Tibial nerve (tissue), 4 donors: Measurements from ENCODE around the gene ANOS1.

Experiments
- CTCF ChIP-seq, 5 experiments: fragments of 200-600 bp in 3 of 5; fragments of 450-650 bp in 2 of 5; sonication (generic) in 3 of 5; IDR thresholded peaks; one replicate each; pipeline ENCODE4 v1.5.1; 2016 to 2019; ENCODE audit warnings: antibody characterized with exemption in 5 of 5, mild to moderate bottlenecking in 3 of 5, moderate library complexity in 2 of 5
- EP300 ChIP-seq, 2 donors: sonication (generic); formaldehyde crosslinking; IDR thresholded peaks; one replicate each; pipeline ENCODE4 v1.6.1; 2017; ENCODE audit warnings: antibody characterized with exemption in 2 of 2, mild to moderate bottlenecking in 1 of 2
- POLR2A ChIP-seq, 2 donors: fragments of 450-650 bp; IDR thresholded peaks; one replicate each; pipeline ENCODE4 v1.6.1; 2017; ENCODE audit warnings: antibody characterized with exemption in 2 of 2, mild to moderate bottlenecking in 2 of 2, moderate library complexity in 2 of 2

- TF ChIP-seq CTCF (IDR thresholded peaks at IDR 0.05) = peak in 1 of 5 experiments; percentile 11
- no peak for TF ChIP-seq EP300 (IDR thresholded peaks at IDR 0.05)
- peak in 1 of 2 donors; percentile 44 for TF ChIP-seq POLR2A (IDR thresholded peaks at IDR 0.05)
Measured at GRCh38 chrX:8731559-8732395, at the start of gene ANOS1.
